ENCODE measurements around the gene BTBD7.

BTBD7 gene

GRCh38 chr14:93302688-93303581 lies 29.9 kb downstream of the BTBD7 start:
- H3K27ac ChIP-seq (ENCODE audit: low read depth, low read length) = no peak overlapping the region
- no peak overlapping the region for H3K4me3 ChIP-seq (ENCODE audit: low read depth, low read length)
- H3K4me1 ChIP-seq (ENCODE audit: control insufficient read depth, insufficient read depth, low read length) = peaks cover 37% of the 10 kb centered on the region
- no peak overlapping the region for H3K9ac ChIP-seq (ENCODE audit: low read length)
- no peaks in the 10 kb centered on the region for H3K9me3 ChIP-seq (ENCODE audit: control insufficient read depth, insufficient read depth, low read depth, low read length)
- H3K36me3 ChIP-seq (ENCODE audit: control insufficient read depth, insufficient read depth, low read length) = no peaks in the 10 kb centered on the region
- no peaks in the 10 kb centered on the region for H3K27me3 ChIP-seq (ENCODE audit: control insufficient read depth, insufficient read depth, low read length)

GRCh38 chr14:93301821-93302447 lies 30.9 kb downstream of the BTBD7 start:
- Histone ChIP-seq H3K9ac (ENCODE audit: low read length) (no peak overlapping the region), H3K27me3 (ENCODE audit: control insufficient read depth, insufficient read depth, low read length) (no peaks in the 10 kb centered on the region), H3K36me3 (ENCODE audit: control insufficient read depth, insufficient read depth, low read length) (no peaks in the 10 kb centered on the region), H3K27ac (ENCODE audit: low read depth, low read length) (0 out of 2 replicates have a peak overlapping the region, but pooled peaks have one; percentile 48), H3K4me1 (ENCODE audit: control insufficient read depth, insufficient read depth, low read length) (peaks cover 37% of the 10 kb centered on the region), H3K4me3 (ENCODE audit: low read depth, low read length) (no peak overlapping the region), H3K9me3 (ENCODE audit: control insufficient read depth, insufficient read depth, low read depth, low read length) (no peaks in the 10 kb centered on the region)

- Histone ChIP-seq H3K27ac (ENCODE audit: low read depth, low read length) (no peak overlapping the region), H3K9ac (ENCODE audit: low read length) (no peak overlapping the region), H3K4me1 (ENCODE audit: control insufficient read depth, insufficient read depth, low read length) (peaks cover 36% of the 10 kb centered on the region), H3K9me3 (ENCODE audit: control insufficient read depth, insufficient read depth, low read depth, low read length) (no peaks in the 10 kb centered on the region), H3K36me3 (ENCODE audit: control insufficient read depth, insufficient read depth, low read length) (no peaks in the 10 kb centered on the region), H3K27me3 (ENCODE audit: control insufficient read depth, insufficient read depth, low read length) (no peaks in the 10 kb centered on the region), H3K4me3 (ENCODE audit: low read depth, low read length) (no peak overlapping the region)
These were observed 33.0 kb downstream of the BTBD7 start for GRCh38 chr14:93299866-93300265.

- H3K9me3 ChIP-seq (ENCODE audit: control insufficient read depth, insufficient read depth, low read depth, low read length) = no peaks in the 10 kb centered on the region
- H3K27ac ChIP-seq (ENCODE audit: low read depth, low read length) = 0 out of 2 replicates have a peak overlapping the region, but pooled peaks have one; percentile 34
- H3K27me3 ChIP-seq (ENCODE audit: control insufficient read depth, insufficient read depth, low read length) = no peaks in the 10 kb centered on the region
- H3K4me3 ChIP-seq (ENCODE audit: low read depth, low read length) = no peak overlapping the region
- H3K9ac ChIP-seq (ENCODE audit: low read length) = no peak overlapping the region
- H3K4me1 ChIP-seq (ENCODE audit: control insufficient read depth, insufficient read depth, low read length) = peaks cover 31% of the 10 kb centered on the region
- H3K36me3 ChIP-seq (ENCODE audit: control insufficient read depth, insufficient read depth, low read length) = peaks cover 2% of the 10 kb centered on the region; the same call in 1 of the 2 replicates
These were observed 33.4 kb downstream of the BTBD7 start for GRCh38 chr14:93299416-93299815.

GRCh38 chr14:93295541-93296220 lies 37.2 kb downstream of the BTBD7 start:
- H3K27me3 ChIP-seq (ENCODE audit: control insufficient read depth, insufficient read depth, low read length) = no peaks in the 10 kb centered on the region
- H3K27ac ChIP-seq (ENCODE audit: low read depth, low read length) = no peak overlapping the region
- no peaks in the 10 kb centered on the region for H3K9me3 ChIP-seq (ENCODE audit: control insufficient read depth, insufficient read depth, low read depth, low read length)
- H3K4me1 ChIP-seq (ENCODE audit: control insufficient read depth, insufficient read depth, low read length) = peaks cover 12% of the 10 kb centered on the region
- H3K4me3 ChIP-seq (ENCODE audit: low read depth, low read length) = no peak overlapping the region
- no peak overlapping the region for H3K9ac ChIP-seq (ENCODE audit: low read length)
- peaks cover 19% of the 10 kb centered on the region for H3K36me3 ChIP-seq (ENCODE audit: control insufficient read depth, insufficient read depth, low read length)

- H3K4me1 ChIP-seq (ENCODE audit: control insufficient read depth, insufficient read depth, low read length) = peaks cover 4% of the 10 kb centered on the region; the same call in 1 of the 2 replicates
- H3K9ac ChIP-seq (ENCODE audit: low read length) = no peak overlapping the region
- no peaks in the 10 kb centered on the region for H3K9me3 ChIP-seq (ENCODE audit: control insufficient read depth, insufficient read depth, low read depth, low read length)
- H3K4me3 ChIP-seq (ENCODE audit: low read depth, low read length) = no peak overlapping the region
- H3K27ac ChIP-seq (ENCODE audit: low read depth, low read length) = no peak overlapping the region
- peaks cover 7% of the 10 kb centered on the region for H3K36me3 ChIP-seq (ENCODE audit: control insufficient read depth, insufficient read depth, low read length)
- no peaks in the 10 kb centered on the region for H3K27me3 ChIP-seq (ENCODE audit: control insufficient read depth, insufficient read depth, low read length)
These were observed 46.5 kb downstream of the BTBD7 start for GRCh38 chr14:93286212-93286890.

GRCh38 chr14:93285044-93285443 lies 47.8 kb downstream of the BTBD7 start:
- no peak overlapping the region for H3K4me3 ChIP-seq (ENCODE audit: low read depth, low read length)
- no peak overlapping the region for H3K9ac ChIP-seq (ENCODE audit: low read length)
- H3K9me3 ChIP-seq (ENCODE audit: control insufficient read depth, insufficient read depth, low read depth, low read length) = no peaks in the 10 kb centered on the region
- H3K4me1 ChIP-seq (ENCODE audit: control insufficient read depth, insufficient read depth, low read length) = peaks cover 4% of the 10 kb centered on the region; the same call in 1 of the 2 replicates
- H3K36me3 ChIP-seq (ENCODE audit: control insufficient read depth, insufficient read depth, low read length) = peaks cover 4% of the 10 kb centered on the region
- H3K27ac ChIP-seq (ENCODE audit: low read depth, low read length) = no peak overlapping the region
- H3K27me3 ChIP-seq (ENCODE audit: control insufficient read depth, insufficient read depth, low read length) = no peaks in the 10 kb centered on the region

GRCh38 chr14:93281937-93282336 lies 50.9 kb downstream of the BTBD7 start:
- Histone ChIP-seq H3K36me3 (ENCODE audit: control insufficient read depth, insufficient read depth, low read length) (no peaks in the 10 kb centered on the region), H3K4me3 (ENCODE audit: low read depth, low read length) (no peak overlapping the region), H3K9ac (ENCODE audit: low read length) (no peak overlapping the region), H3K27ac (ENCODE audit: low read depth, low read length) (no peak overlapping the region), H3K9me3 (ENCODE audit: control insufficient read depth, insufficient read depth, low read depth, low read length) (no peaks in the 10 kb centered on the region), H3K27me3 (ENCODE audit: control insufficient read depth, insufficient read depth, low read length) (no peaks in the 10 kb centered on the region), H3K4me1 (ENCODE audit: control insufficient read depth, insufficient read depth, low read length) (peaks cover 8% of the 10 kb centered on the region; the same call in 1 of the 2 replicates)

GRCh38 chr14:93280743-93281142 lies 52.1 kb downstream of the BTBD7 start:
- Histone ChIP-seq H3K9ac (ENCODE audit: low read length) (no peak overlapping the region), H3K9me3 (ENCODE audit: control insufficient read depth, insufficient read depth, low read depth, low read length) (no peaks in the 10 kb centered on the region), H3K27ac (ENCODE audit: low read depth, low read length) (no peak overlapping the region), H3K27me3 (ENCODE audit: control insufficient read depth, insufficient read depth, low read length) (no peaks in the 10 kb centered on the region), H3K36me3 (ENCODE audit: control insufficient read depth, insufficient read depth, low read length) (no peaks in the 10 kb centered on the region), H3K4me1 (ENCODE audit: control insufficient read depth, insufficient read depth, low read length) (peaks cover 3% of the 10 kb centered on the region; the same call in 1 of the 2 replicates), H3K4me3 (ENCODE audit: low read depth, low read length) (no peak overlapping the region)

GRCh38 chr14:93276031-93276716 lies 56.7 kb downstream of the BTBD7 start:
- H3K4me1 ChIP-seq (ENCODE audit: control insufficient read depth, insufficient read depth, low read length) = peaks cover 7% of the 10 kb centered on the region; the same call in 1 of the 2 replicates
- H3K36me3 ChIP-seq (ENCODE audit: control insufficient read depth, insufficient read depth, low read length) = peaks cover 12% of the 10 kb centered on the region
- no peak overlapping the region for H3K27ac ChIP-seq (ENCODE audit: low read depth, low read length)
- no peaks in the 10 kb centered on the region for H3K27me3 ChIP-seq (ENCODE audit: control insufficient read depth, insufficient read depth, low read length)
- H3K4me3 ChIP-seq (ENCODE audit: low read depth, low read length) = no peak overlapping the region
- H3K9ac ChIP-seq (ENCODE audit: low read length) = no peak overlapping the region
- H3K9me3 ChIP-seq (ENCODE audit: control insufficient read depth, insufficient read depth, low read depth, low read length) = no peaks in the 10 kb centered on the region
